HCT116 (cell line): ENCODE results near the gene NIM1K. TPM values are rescaled to one million over a fixed set of nuclear protein-coding genes. Genes with fewer than 3 reads are reported as not detected.

Experiments used
- ATAC-seq: fragments of 200-7000 bp; cut with Tn5 transposase; 2 replicates; pipeline ENCODE4 v1.9.1; 2020; ENCODE audit warnings: mild to moderate bottlenecking, moderate library complexity
- BruUV-seq: library from RNA; stranded (reverse); fragments of 400-500 nt; replicated peaks from 2 replicates; lab custom pipeline; 2021; lab: Mats Ljungman, UMichigan
- CTCF ChIA-PET: fragments of 300-600 bp; sonication (Branson Sonifier 250); formaldehyde crosslinking; loops from one replicate; lab custom pipeline; 2021; ENCODE audit warnings: antibody characterized with exemption; lab: Charles Lee
- POLR2A ChIA-PET: fragments of 300-600, 350-600 bp; sonication (Branson Sonifier 250); formaldehyde crosslinking; loops from one replicate; lab custom pipeline; 2021; ENCODE audit warnings: antibody characterized with exemption; lab: Charles Lee
- RAD21 ChIA-PET, 2 experiments: fragments of 300-600 bp; sonication (Branson Sonifier 250); formaldehyde crosslinking; loops; one replicate each; lab custom pipeline; 2023; ENCODE audit warnings: low total read pairs in 2 of 2; ENCODE audit not compliant: uncharacterized antibody in 2 of 2, unreplicated experiment in 2 of 2, low non-redundant PET in 1 of 2; lab: Charles Lee
- DNase-seq: peaks from one replicate; pipeline ENCODE4 v3.0.0-alpha.2; 2010; ENCODE audit warnings: low read depth, low spot score
- H2AFZ ChIP-seq: fragments of 200-600 bp; shearing (Covaris generic), sonication (generic); 2 replicates; pipeline ENCODE4 v1.6.1; 2017; ENCODE audit warnings: low read depth, mixed run types, mixed read lengths, antibody characterized with exemption, low read length; ENCODE audit not compliant: poor library complexity, severe bottlenecking
- H3K27ac ChIP-seq: 2 replicates; pipeline ENCODE4 v1.5.1; 2012; ENCODE audit warnings: low read depth, low read length
- H3K27me3 ChIP-seq: fragments of 200-600 bp; sonication (generic); 2 replicates; pipeline ENCODE4 v1.6.1; 2016; ENCODE audit warnings: mixed run types, low read length, mixed read lengths; ENCODE audit not compliant: insufficient read depth
- H3K36me3 ChIP-seq, 2 experiments: fragments of 200-500 bp in 1 of 2; fragments of 200-600 bp in 1 of 2; sonication (Bioruptor generic) in 1 of 2; sonication (generic) in 1 of 2; 2 replicates each; pipeline versions ENCODE4 v1.5.1 to v1.6.1; 2014 to 2016; ENCODE audit warnings: low read length in 2 of 2, inconsistent platforms in 1 of 2, mixed read lengths in 1 of 2, mixed run types in 1 of 2; ENCODE audit not compliant: insufficient read depth in 2 of 2, control insufficient read depth in 1 of 2
- H3K4me1 ChIP-seq, 2 experiments: fragments of 200-600 bp in 1 of 2; sonication (generic) in 1 of 2; 2 replicates each; pipeline versions ENCODE4 v1.5.1 to v1.6.1; 2012 to 2017; ENCODE audit warnings: low read length in 2 of 2, inconsistent platforms in 1 of 2, mild to moderate bottlenecking in 1 of 2, mixed read lengths in 1 of 2, mixed run types in 1 of 2, moderate library complexity in 1 of 2; ENCODE audit not compliant: insufficient read depth in 2 of 2, control insufficient read depth in 1 of 2
- H3K4me2 ChIP-seq: fragments of 200-600 bp; sonication (generic); 2 replicates; pipeline ENCODE4 v1.6.1; 2017; ENCODE audit warnings: mixed run types, low read length, mixed read lengths
- H3K4me3 ChIP-seq, 2 experiments: fragments of 200-600 bp in 1 of 2; sonication (generic) in 1 of 2; replicated peaks in 1 of 2; 2 replicates each; pipeline ENCODE4 v1.5.1; 2011 to 2016; ENCODE audit warnings: low read length in 2 of 2, control low read depth in 1 of 2, low read depth in 1 of 2, mild to moderate bottlenecking in 1 of 2, mixed read lengths in 1 of 2, mixed run types in 1 of 2
- H3K79me2 ChIP-seq: fragments of 200-600 bp; sonication (generic); 2 replicates; pipeline ENCODE4 v1.6.1; 2017; ENCODE audit warnings: mild to moderate bottlenecking, mixed run types, low read length, moderate library complexity, mixed read lengths; ENCODE audit not compliant: insufficient read depth
- H3K9ac ChIP-seq: fragments of 200-600 bp; sonication (generic); 2 replicates; pipeline ENCODE4 v1.6.1; 2016; ENCODE audit warnings: low read length, mixed read lengths
- H3K9me2 ChIP-seq: fragments of 200-600 bp; sonication (generic), shearing (Covaris generic); 2 replicates; pipeline ENCODE4 v1.6.1; 2017; ENCODE audit warnings: mixed run types, mild to moderate bottlenecking, moderate library complexity; ENCODE audit not compliant: insufficient read depth
- H3K9me3 ChIP-seq, 2 experiments: fragments of 200-500 bp in 1 of 2; fragments of 200-600 bp in 1 of 2; sonication (Bioruptor generic) in 1 of 2; sonication (generic) in 1 of 2; 2 replicates each; pipeline ENCODE4 v1.6.1; 2014 to 2017; ENCODE audit warnings: low read length in 2 of 2, mixed read lengths in 2 of 2, inconsistent platforms in 1 of 2, low read depth in 1 of 2, mild to moderate bottlenecking in 1 of 2, mixed run types in 1 of 2, moderate library complexity in 1 of 2; ENCODE audit not compliant: control insufficient read depth in 1 of 2, insufficient read depth in 1 of 2
- H4K20me1 ChIP-seq: fragments of 200-600 bp; sonication (generic), shearing (Covaris generic); 2 replicates; pipeline ENCODE4 v1.6.1; 2017; ENCODE audit warnings: mixed run types, mild to moderate bottlenecking, moderate library complexity; ENCODE audit not compliant: insufficient read depth
- CBX3 ChIP-seq: IDR thresholded peaks from 2 replicates; pipeline ENCODE4 v1.6.1; 2012; ENCODE audit warnings: low read depth
- EZH2phosphoT487 ChIP-seq: fragments of 200-600 bp; IDR thresholded peaks from 2 replicates; pipeline ENCODE4 v1.6.1; 2018; ENCODE audit warnings: antibody characterized with exemption, borderline replicate concordance
- JUND ChIP-seq: IDR thresholded peaks from 2 replicates; pipeline ENCODE4 v1.6.1; 2012
- MAX ChIP-seq: IDR thresholded peaks from 2 replicates; pipeline ENCODE4 v1.6.1; 2012
- POLR2A ChIP-seq: IDR thresholded peaks from 2 replicates; pipeline ENCODE4 v1.7.0; 2011; ENCODE audit warnings: borderline replicate concordance; ENCODE audit not compliant: insufficient read depth, insufficient read length; ENCODE audit errors: extremely low read depth
- POLR2AphosphoS5 ChIP-seq: IDR thresholded peaks from 2 replicates; pipeline ENCODE4 v1.6.1; 2011; ENCODE audit warnings: mild to moderate bottlenecking, low read depth, low read length, moderate library complexity
- SP1 ChIP-seq: IDR thresholded peaks from 2 replicates; pipeline ENCODE4 v1.6.1; 2012; ENCODE audit warnings: low read depth
- SRF ChIP-seq: IDR thresholded peaks from 2 replicates; pipeline ENCODE4 v1.6.1; 2012; ENCODE audit warnings: low read depth
- ZFX ChIP-seq: fragments of 450-650 bp; IDR thresholded peaks from 2 replicates; pipeline ENCODE4 v1.6.1; 2017
- intact Hi-C: fragments of 100-400 bp; cut with micrococcal nuclease; formaldehyde crosslinking; loops from 2 replicates; pipeline ENCODE4 v1.10.0; 2022
- total RNA-seq: library from RNA; stranded (reverse); gene quantifications from one replicate; pipeline ENCODE4 v1.2.1, GENCODE V29; 2021; ENCODE audit not compliant: unreplicated experiment
- TF ChIP-seq, protein P1 (sequence below), 3 experiments: fragments of 200-600 bp in 1 of 3; sonication (generic) in 1 of 3; IDR thresholded peaks in 2 of 3; conservative IDR thresholded peaks in 1 of 3; 2 replicates each; pipeline ENCODE4 v1.5.1; 2012 to 2017; ENCODE audit warnings: low read depth in 2 of 3, low read length in 2 of 3, antibody characterized with exemption in 1 of 3, borderline replicate concordance in 1 of 3, control low read depth in 1 of 3, mild to moderate bottlenecking in 1 of 3, mixed read lengths in 1 of 3, mixed run types in 1 of 3, moderate library complexity in 1 of 3; ENCODE audit not compliant: insufficient read depth in 1 of 3
- TF ChIP-seq, protein P2 (sequence below): IDR thresholded peaks from 2 replicates; pipeline ENCODE4 v1.6.1; 2012

Gene NIM1K
- total RNA-seq, 1 experiment from 2014 or later = 0.44 TPM

GRCh38 chr5:43302481-43302880 lies 110.5 kb downstream of the NIM1K start:
- ATAC-seq (no peak), DNase-seq (no peak)
- Histone ChIP-seq H3K36me3 (peaks cover 3 to 8% of the 10 kb centered on the region in 2 experiments; a peak in 2 of 4 replicates), H3K79me2 (peaks cover 62% of the 10 kb centered on the region), H3K27me3 (no peaks in the 10 kb centered on the region), H3K4me3 (no peak overlapping the region), H4K20me1 (no peaks in the 10 kb centered on the region), H3K9me2 (no peaks in the 10 kb centered on the region), H3K4me1 (no peaks in the 10 kb centered on the region), H2AFZ (no peak overlapping the region), H3K4me2 (no peak overlapping the region), H3K27ac (no peak overlapping the region), H3K9me3 (no peaks in the 10 kb centered on the region), H3K9ac (no peak overlapping the region)
- intact Hi-C loops = loop anchor here (10.0 kb wide), 1 partner anchor 388 kb away; no protein-coding TSS in a partner anchor
- CTCF ChIA-PET = no interaction called here
- TF ChIP-seq, protein P1, sequence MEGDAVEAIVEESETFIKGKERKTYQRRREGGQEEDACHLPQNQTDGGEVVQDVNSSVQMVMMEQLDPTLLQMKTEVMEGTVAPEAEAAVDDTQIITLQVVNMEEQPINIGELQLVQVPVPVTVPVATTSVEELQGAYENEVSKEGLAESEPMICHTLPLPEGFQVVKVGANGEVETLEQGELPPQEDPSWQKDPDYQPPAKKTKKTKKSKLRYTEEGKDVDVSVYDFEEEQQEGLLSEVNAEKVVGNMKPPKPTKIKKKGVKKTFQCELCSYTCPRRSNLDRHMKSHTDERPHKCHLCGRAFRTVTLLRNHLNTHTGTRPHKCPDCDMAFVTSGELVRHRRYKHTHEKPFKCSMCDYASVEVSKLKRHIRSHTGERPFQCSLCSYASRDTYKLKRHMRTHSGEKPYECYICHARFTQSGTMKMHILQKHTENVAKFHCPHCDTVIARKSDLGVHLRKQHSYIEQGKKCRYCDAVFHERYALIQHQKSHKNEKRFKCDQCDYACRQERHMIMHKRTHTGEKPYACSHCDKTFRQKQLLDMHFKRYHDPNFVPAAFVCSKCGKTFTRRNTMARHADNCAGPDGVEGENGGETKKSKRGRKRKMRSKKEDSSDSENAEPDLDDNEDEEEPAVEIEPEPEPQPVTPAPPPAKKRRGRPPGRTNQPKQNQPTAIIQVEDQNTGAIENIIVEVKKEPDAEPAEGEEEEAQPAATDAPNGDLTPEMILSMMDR (IDR thresholded peaks at IDR 0.05 in 2 of 3, conservative IDR thresholded peaks at IDR 0.05 in 1 of 3; ENCODE audit: borderline replicate concordance in 1 of 3, insufficient read depth in 1 of 3, low read depth in 2 of 3, low read length in 2 of 3) = no peak
- TF ChIP-seq CBX3 (no peak), SP1 (no peak), POLR2AphosphoS5 (no peak), SRF (no peak), MAX (no peak), JUND (no peak), EZH2phosphoT487 (no peak), POLR2A (no peak), ZFX (no peak)
- TF ChIP-seq, protein P2, sequence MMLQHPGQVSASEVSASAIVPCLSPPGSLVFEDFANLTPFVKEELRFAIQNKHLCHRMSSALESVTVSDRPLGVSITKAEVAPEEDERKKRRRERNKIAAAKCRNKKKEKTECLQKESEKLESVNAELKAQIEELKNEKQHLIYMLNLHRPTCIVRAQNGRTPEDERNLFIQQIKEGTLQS = no peak
- RAD21 ChIA-PET = no interaction called here
- POLR2A ChIA-PET = no interaction called here
- BruUV-seq = no TSS peak
